GM10248 (cell line): ENCODE data around the gene SLC4A4.

Experiments used
- CTCF ChIA-PET: fragments of 300-600 bp; sonication (Branson Sonifier 250); formaldehyde crosslinking; extraction: SDS; loops from one replicate; lab custom pipeline; 2021; ENCODE audit warnings: antibody characterized with exemption; lab: Yijun Ruan, JAX
- POLR2A ChIA-PET: fragments of 350-650 bp; sonication (Branson Sonifier 250); formaldehyde crosslinking; extraction: SDS; loops from one replicate; lab custom pipeline; 2020; ENCODE audit warnings: antibody characterized with exemption; lab: Yijun Ruan, JAX
- DNase-seq: peaks from one replicate; pipeline ENCODE4 v3.0.0; 2012; ENCODE audit errors: extremely low spot score
- TF ChIP-seq, protein P1 (sequence below): IDR thresholded peaks from 2 replicates; pipeline ENCODE4 v1.5.1; 2012; ENCODE audit warnings: mild to moderate bottlenecking, low read depth; ENCODE audit errors: extremely low read depth, missing control alignments, control extremely low read depth

SLC4A4 gene

GRCh38 chr4:71495454-71495853 lies 156.6 kb downstream of the SLC4A4 start:
- DNase-seq = no peak
- TF ChIP-seq, protein P1, sequence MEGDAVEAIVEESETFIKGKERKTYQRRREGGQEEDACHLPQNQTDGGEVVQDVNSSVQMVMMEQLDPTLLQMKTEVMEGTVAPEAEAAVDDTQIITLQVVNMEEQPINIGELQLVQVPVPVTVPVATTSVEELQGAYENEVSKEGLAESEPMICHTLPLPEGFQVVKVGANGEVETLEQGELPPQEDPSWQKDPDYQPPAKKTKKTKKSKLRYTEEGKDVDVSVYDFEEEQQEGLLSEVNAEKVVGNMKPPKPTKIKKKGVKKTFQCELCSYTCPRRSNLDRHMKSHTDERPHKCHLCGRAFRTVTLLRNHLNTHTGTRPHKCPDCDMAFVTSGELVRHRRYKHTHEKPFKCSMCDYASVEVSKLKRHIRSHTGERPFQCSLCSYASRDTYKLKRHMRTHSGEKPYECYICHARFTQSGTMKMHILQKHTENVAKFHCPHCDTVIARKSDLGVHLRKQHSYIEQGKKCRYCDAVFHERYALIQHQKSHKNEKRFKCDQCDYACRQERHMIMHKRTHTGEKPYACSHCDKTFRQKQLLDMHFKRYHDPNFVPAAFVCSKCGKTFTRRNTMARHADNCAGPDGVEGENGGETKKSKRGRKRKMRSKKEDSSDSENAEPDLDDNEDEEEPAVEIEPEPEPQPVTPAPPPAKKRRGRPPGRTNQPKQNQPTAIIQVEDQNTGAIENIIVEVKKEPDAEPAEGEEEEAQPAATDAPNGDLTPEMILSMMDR = no peak
- ChIA-PET CTCF (no interaction called here), POLR2A (no interaction called here)

DNA sequence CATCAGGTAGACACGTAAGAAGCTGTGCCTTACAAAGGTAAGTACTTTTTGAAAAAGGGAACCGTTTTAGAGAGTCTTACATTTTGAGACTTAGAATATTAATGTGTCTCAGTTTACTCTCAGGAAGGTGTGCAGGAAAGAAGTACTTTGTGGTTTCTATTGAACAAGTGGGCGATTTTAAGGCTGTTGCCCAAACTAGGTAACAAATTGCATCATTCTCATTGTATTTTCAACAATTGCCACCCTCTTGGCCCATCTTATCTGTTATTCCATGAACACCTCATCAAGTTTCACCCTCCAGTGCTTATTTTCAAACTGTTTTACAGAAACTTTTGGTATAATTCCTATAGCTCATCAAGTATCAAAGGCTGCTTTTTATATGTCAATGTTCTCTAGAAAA lies 158.3 kb downstream of the SLC4A4 start:
- ChIA-PET CTCF (interaction anchor here (1.8 kb wide), 1 partner anchor 10 kb away, joined by 4 read pairs; no protein-coding TSS in a partner anchor), POLR2A (no interaction called here)
- TF ChIP-seq, protein P1 = no peak
- DNase-seq = no peak

- TF ChIP-seq, protein P1 = no peak
- ChIA-PET POLR2A (no interaction called here), CTCF (interaction anchor here (1.8 kb wide), 1 partner anchor 9 kb away, joined by 4 read pairs; no protein-coding TSS in a partner anchor)
- DNase-seq = no peak
Measured at GRCh38 chr4:71498002-71498401, 159.2 kb downstream of the SLC4A4 start.

GRCh38 chr4:71498625-71499024 lies 159.8 kb downstream of the SLC4A4 start:
- no peak for DNase-seq
- ChIA-PET CTCF (no interaction called here), POLR2A (no interaction called here)
- TF ChIP-seq, protein P1 = no peak

DNA sequence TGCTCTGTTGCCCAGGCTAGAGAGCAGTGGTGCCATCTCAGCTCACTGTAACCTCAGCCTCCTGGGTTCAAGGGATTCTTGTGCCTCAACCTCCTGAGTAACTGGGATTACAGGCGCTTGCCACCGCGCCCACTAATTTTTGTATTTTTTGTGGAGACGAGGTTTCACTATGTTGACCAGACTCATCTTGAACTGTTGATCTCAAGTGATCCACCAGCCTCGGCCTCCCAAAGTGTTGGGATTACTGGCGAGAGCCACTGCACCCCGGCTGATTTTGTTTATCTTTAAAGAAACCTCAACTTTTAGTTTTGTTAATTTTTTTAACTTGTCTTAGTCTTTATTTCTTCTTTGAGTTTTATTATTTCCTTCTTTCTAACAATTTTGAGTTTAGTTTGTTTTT lies 163.2 kb downstream of the SLC4A4 start:
- no peak for DNase-seq
- TF ChIP-seq, protein P1 = no peak
- ChIA-PET CTCF (no interaction called here), POLR2A (no interaction called here)

GRCh38 chr4:71518283-71518989 lies 179.6 kb downstream of the SLC4A4 start:
- no peak for DNase-seq
- ChIA-PET POLR2A (no interaction called here), CTCF (no interaction called here)
- TF ChIP-seq, protein P1 = no peak

DNA sequence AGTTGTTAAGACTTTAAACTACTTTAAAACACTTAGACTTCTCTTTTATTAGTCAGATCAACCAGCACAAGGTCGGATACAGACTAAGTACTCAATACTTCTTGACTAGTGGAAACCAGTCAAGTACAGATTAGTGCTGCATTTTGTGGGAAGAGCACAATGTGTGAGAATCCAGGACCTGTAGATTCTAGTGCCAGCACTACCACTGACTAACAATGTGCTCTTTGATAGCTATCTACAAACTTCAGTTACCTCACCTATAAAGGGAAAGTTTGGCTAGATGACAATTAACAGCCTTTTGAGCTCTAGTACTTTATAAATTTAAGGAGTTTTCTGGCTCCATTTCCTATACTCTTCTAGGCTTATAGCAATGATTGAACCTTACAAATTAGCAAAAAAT lies 181.5 kb downstream of the SLC4A4 start:
- TF ChIP-seq, protein P1 = no peak
- CTCF ChIA-PET = interaction anchor here (1.3 to 1.7 kb wide), 2 partner anchors 12 to 33 kb away, joined by 3 to 4 read pairs; no protein-coding TSS in a partner anchor
- DNase-seq = no peak
- POLR2A ChIA-PET = no interaction called here
